H1 (cell line): Measurements from ENCODE around the gene CFL2.

ENCODE experiments used
- FOSL1 ChIP-seq: IDR thresholded peaks from 2 replicates; pipeline ENCODE4 v1.6.1; 2011; ENCODE audit warnings: mild to moderate bottlenecking, low read depth, low read length, moderate library complexity; ENCODE audit not compliant: insufficient read depth
- JUND ChIP-seq: IDR thresholded peaks from 2 replicates; pipeline ENCODE4 v1.6.1; 2011; ENCODE audit warnings: mild to moderate bottlenecking, improper control_type of control experiment, low read length
- POLR2AphosphoS5 ChIP-seq: IDR thresholded peaks from 2 replicates; pipeline ENCODE4 v1.6.1; 2011; ENCODE audit warnings: low read depth, low read length
- RAD21 ChIP-seq, 2 experiments: IDR thresholded peaks in 1 of 2; conservative IDR thresholded peaks in 1 of 2; 2 replicates each; pipeline ENCODE4 v1.6.1; 2011; ENCODE audit warnings: low read depth in 2 of 2, low read length in 2 of 2, improper control_type of control experiment in 1 of 2, inconsistent platforms in 1 of 2, mild to moderate bottlenecking in 1 of 2, moderate library complexity in 1 of 2
- ZNF274 ChIP-seq: IDR thresholded peaks from 2 replicates; pipeline ENCODE4 v1.7.0; 2012; ENCODE audit warnings: low read length, borderline replicate concordance; ENCODE audit errors: extremely low read depth
- TF ChIP-seq, protein P1 (sequence below), 3 experiments: IDR thresholded peaks; 1 replicate in 2 of 3; 2 replicates in 1 of 3; pipeline versions ENCODE4 v1.5.1 to v1.6.1; 2011; ENCODE audit warnings: low read length in 3 of 3, mild to moderate bottlenecking in 3 of 3, inconsistent platforms in 2 of 3, low read depth in 1 of 3, moderate library complexity in 1 of 3; ENCODE audit not compliant: insufficient read depth in 1 of 3; ENCODE audit errors: control extremely low read depth in 1 of 3

DNA sequence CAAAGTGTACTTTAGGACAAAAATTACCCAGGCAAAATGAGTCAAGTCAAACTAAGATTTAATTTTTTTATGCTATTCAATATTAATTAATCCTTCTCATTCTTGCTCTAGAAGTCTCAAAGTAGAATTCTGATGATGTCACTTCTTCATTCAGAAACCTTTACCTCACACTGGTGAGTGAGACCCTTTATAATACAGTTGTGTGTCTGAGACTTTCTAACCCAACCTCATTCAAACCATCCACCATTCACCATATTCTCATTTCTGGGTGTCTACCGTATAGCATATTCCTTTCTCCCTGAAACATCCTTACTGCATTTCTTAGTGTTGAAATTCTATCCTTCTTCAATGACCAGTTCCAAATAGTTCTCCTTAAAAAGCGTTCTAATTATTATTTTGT lies 40.8 kb upstream of the CFL2 start:
- TF ChIP-seq POLR2AphosphoS5: no peak
- no peak for TF ChIP-seq JUND
- no peak for TF ChIP-seq FOSL1
- no peak for TF ChIP-seq ZNF274
- no peak for TF ChIP-seq RAD21 (IDR thresholded peaks at IDR 0.05 in 1 of 2, conservative IDR thresholded peaks at IDR 0.05 in 1 of 2; ENCODE audit: low read depth in 2 of 2, low read length in 2 of 2)
- TF ChIP-seq, protein P1, sequence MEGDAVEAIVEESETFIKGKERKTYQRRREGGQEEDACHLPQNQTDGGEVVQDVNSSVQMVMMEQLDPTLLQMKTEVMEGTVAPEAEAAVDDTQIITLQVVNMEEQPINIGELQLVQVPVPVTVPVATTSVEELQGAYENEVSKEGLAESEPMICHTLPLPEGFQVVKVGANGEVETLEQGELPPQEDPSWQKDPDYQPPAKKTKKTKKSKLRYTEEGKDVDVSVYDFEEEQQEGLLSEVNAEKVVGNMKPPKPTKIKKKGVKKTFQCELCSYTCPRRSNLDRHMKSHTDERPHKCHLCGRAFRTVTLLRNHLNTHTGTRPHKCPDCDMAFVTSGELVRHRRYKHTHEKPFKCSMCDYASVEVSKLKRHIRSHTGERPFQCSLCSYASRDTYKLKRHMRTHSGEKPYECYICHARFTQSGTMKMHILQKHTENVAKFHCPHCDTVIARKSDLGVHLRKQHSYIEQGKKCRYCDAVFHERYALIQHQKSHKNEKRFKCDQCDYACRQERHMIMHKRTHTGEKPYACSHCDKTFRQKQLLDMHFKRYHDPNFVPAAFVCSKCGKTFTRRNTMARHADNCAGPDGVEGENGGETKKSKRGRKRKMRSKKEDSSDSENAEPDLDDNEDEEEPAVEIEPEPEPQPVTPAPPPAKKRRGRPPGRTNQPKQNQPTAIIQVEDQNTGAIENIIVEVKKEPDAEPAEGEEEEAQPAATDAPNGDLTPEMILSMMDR (IDR thresholded peaks at IDR 0.05; ENCODE audit: control extremely low read depth in 1 of 3, insufficient read depth in 1 of 3, low read depth in 1 of 3, low read length in 3 of 3): no peak
